Activated CD8-positive, alpha-beta memory T cell treated with anti-CD3 and anti-CD28 coated beads for 24 hours (primary cell): Measurements from ENCODE around the gene TMBIM1.

ENCODE experiments used
- DNase-seq: peaks from one replicate; pipeline ENCODE4 v3.0.0-alpha.2; 2020

TMBIM1 gene, protein sequence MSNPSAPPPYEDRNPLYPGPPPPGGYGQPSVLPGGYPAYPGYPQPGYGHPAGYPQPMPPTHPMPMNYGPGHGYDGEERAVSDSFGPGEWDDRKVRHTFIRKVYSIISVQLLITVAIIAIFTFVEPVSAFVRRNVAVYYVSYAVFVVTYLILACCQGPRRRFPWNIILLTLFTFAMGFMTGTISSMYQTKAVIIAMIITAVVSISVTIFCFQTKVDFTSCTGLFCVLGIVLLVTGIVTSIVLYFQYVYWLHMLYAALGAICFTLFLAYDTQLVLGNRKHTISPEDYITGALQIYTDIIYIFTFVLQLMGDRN

DNA sequence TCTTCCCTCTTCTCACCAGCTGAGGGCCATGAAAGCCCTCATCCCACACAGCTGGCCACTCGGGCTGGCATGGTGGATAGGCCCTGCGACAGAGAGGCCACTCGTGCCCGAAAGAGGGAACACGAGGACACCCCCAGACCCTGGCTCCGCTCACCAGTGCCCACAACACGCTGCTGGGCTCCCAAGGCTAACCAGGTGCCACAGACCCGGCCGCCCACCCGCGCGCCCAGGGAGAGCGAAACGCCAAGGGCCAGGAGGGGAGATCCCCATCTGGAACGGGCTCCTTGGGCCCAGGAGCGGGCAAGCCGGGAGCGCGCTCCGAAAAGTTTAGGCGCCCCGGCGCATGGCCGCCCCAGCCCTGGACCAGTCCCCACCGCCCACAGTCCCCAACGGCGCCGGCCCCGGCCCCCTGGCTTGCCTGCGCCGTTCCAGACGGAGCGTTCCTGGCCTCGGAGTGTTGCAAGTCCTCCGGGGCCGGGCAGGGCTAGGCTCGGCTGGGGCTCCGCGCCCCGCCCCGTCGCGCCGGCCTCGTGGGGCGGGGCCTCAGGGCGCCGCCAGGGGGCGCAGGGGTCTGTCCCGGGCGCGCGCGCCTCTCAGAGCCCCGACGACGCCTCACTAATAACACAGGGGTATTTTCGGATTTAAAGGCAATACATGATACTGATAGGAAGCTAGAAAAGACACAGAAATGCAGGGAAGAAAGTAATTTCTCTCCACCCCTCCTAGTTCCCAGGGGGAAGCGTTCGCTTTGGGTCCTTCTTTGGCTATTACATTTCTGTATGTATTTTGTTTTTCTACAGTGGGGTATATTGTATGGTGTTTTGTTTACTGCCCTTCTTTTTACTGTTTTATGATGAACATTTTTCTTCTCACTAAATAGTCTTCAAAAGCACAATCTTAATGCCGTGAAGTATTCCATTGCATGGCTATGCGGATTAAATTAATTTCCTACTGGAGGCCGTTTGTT lies at the start of gene TMBIM1:
TSS of gene TMBIM1 (minus strand) at position 456 of the 967 bp plus-strand sequence. CDS start 10,362 bp downstream, outside the sequence.
- peak; percentile 92 for DNase-seq

DNA sequence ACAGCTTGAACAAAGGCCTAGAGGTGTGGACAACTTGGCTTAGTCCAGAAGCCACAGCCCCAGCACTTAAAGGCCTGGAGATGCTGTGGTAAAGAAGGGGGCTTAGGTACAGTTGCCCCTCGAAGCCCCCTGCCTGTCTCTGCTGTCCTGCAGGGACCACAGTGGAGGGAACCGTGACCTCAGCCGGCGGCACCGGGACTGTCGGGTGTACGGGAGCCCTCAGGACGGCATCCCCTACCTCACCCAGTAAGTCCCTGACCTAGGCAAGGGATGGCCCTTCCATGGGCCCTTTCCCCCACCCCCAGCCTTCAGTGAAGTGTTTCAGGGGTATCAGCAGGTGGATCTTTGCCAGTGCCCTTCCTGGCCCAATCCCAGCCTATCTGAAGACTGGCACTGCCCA lies 49.1 kb upstream of the TMBIM1 start:
- no peak for DNase-seq

DNA sequence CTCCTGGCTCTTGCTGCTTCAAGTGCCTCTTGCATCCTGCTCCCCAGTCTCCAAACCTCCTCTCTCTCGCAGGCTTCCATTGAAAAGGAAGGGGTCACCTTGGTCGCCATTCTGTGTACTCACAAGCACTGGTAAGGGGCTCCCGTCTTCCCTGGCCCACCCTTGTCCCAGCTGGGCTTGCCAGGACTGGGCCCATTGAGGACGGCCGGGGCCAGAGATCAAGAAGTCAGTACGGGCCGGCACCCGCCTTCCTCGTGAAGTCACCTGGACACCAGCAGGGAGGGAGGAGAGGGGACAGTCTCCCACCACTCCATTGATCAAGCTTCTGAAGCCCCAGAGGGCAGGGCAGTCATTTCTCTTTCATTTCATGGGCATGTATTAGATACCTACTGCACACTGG lies 48.4 kb upstream of the TMBIM1 start:
- DNase-seq = no peak

DNA sequence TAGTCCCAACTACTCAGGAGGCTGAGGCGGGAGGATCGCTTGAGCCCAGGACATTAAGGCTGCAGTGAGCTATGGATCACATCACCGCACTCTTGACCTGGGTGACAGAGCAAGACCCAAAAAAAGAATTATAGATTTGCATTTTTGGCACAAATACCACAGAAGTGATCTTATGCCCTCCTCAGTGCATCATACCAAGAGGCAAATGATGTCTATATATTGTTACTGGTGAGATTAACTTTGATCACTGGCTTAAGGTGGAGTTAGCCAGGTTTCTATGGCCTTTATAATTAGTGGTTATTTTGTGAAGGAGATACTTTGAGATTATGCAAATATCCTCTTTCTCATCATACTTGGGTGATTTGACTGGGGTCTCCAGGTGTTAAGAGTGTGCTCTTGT lies 42.2 kb upstream of the TMBIM1 start:
- DNase-seq = no peak

DNA sequence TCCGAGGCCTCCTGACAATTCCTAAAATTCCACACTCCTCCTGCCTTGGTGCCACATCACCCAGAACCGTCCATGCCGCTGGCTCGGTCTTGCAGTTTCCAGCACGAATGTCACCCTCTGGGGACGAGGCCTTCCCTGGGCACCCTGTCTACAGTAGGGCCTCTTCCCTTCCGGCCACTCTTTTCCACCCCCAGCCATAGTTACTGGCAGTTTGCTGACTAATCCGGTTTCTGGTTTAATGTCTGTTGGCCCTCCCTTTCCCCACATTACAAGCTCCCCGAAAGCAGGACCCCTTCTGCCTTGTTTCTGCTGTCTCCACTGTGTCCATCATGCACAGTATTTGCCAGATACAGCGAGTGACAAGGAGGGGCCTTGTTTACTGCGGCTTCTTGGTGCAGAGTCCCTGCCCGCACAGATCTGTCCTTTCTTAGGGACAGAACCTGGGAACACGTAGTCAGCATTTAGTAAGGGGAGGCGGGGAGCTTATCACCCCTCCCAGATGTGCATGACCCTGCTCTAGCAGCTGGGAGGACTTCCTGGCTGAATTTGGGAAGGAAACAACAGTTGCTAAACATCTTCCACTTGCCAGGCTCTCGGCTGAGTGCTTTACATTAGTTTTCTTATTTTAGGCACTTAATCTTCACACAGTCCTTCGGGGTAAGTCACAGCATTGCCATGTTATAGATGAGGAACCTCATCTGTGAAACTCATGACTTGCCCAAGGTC lies 40.8 kb upstream of the TMBIM1 start:
- DNase-seq = no peak

DNA sequence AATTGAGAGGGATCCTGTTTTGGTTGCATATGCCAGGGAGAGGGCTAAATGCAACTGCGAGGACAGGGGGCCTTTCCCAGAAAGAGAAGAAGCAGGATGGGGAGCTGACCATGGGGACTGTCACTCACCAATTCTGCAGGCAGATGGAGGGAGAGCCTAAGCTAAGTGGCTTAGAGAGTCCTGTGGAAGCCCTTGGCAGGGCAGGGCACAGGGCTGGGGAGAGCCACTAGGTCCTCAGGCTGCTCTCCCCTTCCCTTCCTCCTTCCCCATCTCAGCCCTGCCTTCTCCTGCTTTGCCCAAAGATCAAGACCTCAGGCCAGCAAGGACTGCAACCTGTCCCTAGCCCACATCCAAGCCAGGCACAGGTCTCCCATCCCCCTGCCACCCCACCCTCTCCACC lies 40.0 kb upstream of the TMBIM1 start:
- DNase-seq = no peak

DNA sequence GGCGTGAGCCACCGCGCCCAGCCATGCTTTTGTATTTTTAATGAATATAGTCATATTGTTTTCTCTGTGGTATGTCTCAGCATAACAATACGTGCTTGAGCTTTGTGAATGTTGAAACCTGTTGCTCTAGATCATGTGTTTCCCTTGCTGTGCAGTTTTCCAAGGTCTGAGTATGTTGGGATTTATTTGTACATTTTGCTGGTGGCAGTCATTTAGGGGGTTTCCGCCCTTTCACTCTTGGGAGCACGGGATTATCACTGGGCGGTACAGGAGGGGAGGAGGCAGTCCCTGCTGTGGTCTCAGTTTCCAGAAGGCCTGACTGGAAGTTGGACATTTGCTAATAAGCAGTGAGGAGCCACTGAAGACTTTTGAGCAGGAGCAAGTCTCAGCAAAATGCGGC lies 39.4 kb upstream of the TMBIM1 start:
- no peak for DNase-seq

DNA sequence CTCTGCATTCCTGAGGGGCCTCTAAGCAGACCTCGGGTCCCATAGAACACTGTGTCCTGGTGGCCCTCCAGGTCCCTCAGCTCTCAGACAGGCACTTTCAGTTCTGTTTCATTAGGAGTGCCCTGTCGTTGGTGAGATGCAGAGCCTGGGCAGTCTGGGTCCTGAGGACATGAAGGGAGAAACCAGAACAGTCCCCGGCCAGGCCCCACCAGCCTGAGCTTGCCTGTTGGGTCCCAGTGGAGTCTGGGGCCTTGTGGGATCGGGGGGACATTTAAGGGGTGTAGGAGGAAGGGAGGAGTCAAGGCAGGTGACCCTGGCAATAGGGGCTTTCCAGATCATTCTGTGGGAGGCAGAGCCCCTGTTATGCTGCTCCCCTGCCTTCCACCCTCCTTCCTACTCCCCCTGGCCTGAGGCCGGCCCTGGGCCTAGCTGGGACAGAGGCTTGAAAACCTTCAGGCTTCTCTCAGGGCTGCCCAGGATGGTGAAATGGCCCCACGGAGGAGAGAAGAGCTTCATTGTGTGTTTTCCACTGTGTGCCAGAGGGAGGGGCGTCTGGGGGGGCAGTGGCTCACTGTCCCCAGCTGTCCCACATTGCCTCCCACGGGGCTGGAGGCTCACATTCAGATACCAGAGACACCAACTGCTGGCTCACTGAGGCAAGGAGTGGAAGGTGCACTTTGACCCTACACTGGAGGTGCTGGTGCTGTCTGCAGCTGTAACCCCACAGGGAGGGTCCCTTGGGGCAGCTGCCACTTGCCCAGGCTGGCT lies 37.7 kb upstream of the TMBIM1 start:
- DNase-seq = no peak

DNA sequence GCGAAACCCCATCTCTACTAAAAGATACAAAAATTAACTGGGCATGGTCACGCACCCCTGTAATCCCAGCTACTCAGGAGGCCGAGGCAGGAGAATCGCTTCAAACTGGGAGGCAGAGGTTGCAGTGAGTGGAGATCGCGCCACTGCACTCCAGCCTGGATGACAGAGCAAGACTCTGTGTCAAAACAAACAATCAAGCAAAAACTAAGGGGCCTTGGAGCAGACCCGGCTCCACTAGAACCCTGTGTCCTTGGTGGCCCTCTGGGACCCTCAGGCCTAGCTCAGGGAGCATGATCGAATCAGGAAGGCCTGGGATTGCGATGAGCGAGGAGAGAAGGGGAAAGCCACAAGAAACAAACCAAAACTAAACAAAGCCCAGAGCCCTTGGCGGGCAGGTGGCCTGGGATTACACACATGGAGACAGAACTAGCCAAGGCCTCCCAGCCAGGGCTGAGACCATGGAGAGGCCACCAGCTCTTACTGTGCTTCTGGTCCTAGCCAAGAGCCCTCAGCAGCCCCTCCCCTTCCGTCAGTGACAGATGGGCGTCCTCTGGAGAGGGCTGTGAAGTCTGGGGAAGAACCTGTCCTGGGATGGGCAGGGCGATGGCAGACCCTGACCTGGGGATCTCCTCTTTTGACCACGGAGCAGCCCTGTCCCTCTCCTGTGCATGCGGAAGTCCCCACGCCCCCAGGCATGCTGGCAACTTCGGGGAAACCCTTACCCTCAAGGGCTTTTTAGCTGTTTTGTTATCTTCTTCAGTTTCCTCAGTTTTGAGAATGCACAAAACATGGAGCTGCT lies 36.9 kb upstream of the TMBIM1 start:
- DNase-seq = no peak

DNA sequence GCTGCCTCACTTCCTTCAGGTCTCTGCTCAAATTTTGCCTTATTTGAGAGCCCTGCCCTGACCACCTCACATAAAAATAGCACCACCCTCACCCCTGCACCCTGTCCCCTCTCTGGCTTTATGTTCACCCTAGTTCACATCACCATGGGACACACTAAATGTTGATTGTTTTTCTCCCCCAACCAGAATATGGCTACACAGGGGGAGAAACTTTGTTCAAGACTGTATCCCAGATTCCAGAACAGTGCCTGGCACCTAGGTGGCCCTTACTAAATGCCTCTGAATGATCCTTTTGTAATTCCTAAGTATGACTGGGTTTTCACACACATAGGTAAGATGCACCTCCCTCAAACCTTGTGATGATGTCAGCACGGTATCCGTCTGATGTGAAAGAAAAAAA lies 36.0 kb upstream of the TMBIM1 start:
- DNase-seq = no peak

DNA sequence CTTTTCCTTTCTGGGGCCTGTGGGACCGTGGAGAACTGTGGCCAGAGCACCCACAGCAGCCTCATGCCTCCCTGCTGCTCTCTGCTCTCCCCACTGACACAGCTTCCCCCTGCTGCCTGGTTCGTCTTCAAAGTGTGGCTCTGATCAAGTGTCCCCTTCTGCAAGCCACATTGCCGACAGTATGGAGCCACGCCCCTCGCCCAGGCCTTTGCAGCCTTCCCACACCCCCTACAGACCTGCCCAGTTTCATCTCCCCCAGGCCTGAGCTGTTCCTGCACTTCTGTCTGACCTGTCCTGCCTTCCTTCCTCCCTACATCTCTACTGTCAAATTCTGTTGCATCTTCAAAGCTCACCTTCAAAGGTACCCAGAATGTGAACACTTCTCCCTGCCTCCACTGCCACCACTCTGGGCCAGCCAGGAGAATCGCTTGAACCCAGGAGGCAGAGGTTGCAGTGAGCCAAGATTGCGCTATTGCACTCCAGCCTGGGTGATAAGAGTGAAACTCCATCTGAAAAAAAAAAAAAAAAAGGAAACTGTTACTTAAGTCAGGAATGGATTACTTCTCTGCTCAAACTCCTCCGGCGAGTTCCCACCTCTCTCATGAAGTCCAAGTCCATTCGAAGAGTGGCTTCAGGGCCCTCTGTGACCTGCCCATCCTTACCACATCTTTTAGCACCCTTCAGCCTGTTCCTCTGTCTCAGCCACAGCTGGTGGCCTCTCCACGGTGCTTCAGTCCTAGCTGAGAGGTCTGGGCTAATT lies 35.3 kb upstream of the TMBIM1 start:
- no peak for DNase-seq

DNA sequence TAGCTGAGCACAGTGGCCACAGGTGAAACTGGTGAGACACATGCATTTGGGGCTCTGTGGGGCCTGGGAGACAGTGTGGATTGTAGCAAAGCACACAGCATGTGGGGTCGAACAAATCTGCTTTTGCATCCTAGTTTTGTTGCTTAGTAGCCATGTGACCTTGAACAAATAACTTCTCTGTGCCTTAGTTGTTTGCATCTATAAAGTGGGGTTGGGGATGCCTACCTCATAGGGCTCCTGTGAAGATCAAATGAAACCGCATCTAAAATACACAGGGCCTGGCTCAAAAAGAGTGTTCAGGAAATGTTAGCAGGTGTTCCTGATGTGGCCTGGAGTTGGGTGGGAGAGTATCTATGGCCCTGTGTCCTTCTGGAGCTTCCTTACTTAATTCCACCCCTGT lies 34.0 kb upstream of the TMBIM1 start:
- no peak for DNase-seq

DNA sequence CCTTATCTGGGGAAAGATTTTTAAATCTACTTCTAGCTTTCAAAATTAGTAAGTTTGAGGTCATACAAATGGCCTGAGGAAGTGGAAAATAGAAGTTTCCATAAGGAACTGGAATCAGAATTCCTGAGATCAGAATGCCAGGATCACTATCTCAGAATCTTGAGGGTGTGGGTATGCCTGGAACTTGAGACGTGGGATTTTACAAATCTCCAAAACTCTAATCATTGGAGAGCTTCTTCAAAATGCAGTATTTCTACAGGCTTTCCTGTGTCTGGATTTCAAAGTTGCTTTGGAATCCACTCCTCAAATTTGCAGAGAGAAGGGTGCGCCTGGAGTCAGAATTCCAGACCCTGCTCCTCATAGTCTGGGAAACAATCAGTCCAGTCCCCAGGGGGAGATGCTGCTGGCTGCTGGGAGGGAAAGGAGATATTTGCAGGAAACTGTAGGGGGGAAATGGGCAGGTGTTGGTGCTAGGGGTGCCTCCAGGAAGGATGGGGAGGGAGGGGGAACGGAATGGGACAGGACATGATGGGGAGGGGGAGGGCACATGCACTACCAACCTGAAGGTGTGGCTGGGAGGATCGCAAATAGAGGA lies 33.4 kb upstream of the TMBIM1 start:
- DNase-seq = no peak

DNA sequence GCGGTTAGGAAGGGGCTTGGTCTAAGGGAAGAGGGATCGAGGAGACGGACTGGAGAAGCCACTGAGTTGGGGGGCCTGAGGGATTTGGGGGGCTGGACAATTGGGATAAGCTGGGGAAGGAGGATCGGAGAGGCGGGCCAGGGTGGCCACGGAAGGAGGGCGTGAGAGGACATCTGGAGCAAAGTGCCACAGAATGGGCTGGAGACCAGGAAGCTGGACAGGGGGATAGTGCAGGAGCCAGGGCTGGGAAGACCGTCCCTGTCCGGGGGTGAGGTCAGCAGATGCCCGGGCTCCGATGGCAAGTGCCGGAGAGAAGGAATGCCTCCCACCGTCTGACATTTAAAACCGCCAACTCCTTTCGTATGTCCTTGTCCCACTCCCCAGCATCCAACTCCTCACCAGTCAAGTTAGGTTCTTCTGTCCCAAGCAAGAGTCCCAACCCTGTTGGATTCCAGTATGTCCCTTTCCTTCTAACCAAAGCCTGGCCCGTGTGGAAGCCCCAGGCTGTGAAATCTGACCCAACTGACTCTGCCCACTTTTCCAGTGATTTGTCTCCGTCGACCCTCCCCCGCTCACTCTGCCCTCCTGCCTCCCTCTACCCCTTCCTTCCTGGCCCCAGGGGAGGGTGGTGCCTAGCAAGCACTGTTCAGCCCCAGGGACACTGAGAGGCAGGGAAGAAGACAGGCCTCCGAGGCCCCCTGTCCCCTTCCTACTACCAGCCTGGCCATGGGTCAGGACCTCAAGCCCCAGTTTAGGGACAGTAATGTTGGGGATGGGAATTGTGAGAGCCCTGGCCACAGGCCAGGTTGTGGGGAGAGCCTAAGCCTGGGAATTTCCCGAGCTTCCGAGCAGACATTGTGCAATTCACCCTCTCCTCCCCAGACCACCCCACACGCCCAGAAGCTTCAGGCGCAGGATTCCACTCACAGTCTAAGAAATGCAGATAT lies 31.5 kb upstream of the TMBIM1 start:
- no peak for DNase-seq

DNA sequence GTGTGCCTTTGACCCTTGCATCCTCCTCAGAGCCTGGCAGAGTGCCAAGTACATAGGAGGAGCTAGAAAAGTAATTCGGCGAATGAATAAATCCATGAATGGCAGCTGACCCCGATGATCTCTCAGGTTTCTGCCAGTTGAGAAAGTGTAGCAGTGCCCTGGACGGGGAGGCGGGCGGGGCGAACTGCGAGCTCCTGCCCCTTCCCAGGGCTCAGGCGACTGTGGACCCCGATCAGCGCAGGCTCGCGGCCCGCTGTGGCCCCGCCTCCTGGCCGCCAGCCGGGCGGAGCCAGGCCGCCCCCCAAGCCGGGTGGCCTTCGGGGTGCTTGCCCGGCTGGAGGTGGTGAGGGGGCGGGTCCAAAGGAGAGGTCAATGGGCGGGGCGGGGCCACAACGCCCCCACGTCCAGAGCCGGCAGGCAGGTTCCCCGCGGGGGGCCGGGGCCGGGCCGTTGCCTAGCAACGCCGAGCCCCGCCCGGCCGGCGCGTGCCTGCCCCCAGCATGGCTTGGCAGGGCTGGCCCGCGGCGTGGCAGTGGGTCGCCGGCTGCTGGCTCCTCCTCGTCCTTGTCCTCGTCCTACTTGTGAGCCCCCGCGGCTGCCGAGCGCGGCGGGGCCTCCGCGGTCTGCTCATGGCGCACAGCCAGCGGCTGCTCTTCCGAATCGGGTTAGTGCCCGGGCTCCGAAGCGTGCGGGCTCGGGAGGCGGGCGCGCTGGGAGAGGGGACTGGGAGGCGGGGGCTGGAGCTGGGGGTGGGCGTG lies 30.6 kb upstream of the TMBIM1 start:
- DNase-seq = peak; percentile 85

DNA sequence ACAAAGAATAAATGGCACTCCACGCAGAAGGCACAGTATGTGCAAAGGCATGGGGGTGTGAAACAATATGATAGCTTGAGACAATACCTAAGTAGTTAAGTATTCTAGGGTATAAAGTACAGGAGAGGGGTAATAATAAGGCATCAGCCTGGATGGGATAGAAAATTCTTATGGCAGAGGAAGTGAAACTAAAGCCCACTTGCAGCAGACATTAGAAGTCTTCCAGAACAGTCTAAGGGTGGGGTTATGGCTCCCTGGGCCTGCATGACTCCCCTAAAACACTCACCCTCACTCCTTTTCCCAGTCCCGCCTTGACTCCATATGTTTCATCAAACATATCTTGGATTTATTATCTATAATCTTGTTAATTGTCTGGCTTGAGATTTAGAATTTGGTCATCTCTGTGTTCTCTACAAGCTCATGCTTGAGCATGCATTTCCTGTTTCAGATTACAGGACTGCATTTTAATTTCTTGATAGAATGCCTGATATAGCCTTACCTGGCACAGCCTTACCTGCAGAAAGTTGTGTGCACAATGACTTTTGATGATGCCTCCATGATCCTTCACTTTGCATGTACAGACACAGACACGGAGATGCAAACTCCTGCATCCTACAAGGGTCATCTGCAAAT lies 28.5 kb upstream of the TMBIM1 start:
- no peak for DNase-seq

DNA sequence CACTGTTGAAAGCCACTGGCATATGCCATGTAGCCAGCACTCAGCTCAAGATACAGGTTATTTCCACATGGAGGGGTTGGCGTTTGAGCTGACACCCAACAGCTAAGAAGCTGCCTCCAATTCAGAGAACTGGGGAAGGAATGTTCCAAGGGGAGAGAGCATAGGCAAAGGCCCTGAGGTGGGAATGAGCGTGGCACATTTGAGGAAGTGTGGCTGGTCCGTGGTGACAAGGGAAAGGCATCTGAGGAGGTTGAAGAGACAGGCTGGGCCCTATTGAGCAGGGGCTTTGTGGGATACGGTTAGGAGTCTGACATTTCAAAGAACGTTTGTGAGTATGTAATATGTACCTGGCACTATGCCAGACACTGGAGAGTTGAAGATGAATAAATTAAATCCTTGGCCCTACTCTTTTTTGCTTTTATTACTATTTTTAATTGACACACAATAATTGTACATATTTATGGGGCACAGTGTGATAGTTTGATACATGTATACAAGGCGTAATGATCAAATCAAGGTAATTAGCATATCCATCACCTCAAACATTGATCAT lies 27.6 kb upstream of the TMBIM1 start:
- DNase-seq = no peak

DNA sequence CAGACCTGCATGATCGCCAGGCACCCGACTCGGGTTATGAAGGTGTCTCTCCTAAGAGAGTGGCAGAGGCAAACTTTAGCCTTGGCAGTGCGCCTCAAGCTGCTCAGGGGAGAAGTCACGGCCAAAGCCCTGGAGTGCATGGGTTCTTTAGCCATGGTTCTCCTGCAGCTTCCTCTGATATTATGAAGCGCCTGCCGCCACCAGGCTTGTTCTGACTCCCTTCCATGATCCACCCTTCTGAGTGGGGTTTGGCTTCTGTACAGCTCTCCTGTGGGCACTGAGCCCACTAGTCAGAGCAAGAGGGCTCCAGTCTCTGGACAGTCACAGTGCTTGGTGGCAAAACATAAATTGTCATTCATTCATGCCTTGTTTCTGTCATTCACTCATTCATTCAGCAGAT lies 25.9 kb upstream of the TMBIM1 start:
- DNase-seq = no peak
